ENCODE measurements around the gene CORT.

CORT gene

DNA sequence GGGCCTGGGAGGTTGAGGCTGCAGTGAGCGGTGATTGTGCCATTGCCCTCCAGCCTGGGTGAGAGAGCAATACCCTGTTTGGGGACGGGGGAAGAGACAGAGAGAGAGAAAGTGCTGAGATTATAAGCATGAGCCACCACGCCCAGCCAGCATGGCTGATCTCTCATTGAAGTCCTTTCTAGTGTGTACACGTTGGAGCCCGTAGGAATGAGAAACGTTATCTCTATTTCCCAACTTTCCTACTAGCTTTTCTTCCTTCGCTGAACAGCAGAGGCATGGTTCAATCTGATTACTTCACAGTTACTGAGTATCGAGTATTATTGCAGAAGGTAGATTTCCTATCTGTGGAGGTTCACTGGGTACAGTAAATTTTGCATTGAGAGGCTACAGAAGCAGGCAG is 29.5 kb downstream of the CORT start:
- FAIRE-seq: no peak

DNA sequence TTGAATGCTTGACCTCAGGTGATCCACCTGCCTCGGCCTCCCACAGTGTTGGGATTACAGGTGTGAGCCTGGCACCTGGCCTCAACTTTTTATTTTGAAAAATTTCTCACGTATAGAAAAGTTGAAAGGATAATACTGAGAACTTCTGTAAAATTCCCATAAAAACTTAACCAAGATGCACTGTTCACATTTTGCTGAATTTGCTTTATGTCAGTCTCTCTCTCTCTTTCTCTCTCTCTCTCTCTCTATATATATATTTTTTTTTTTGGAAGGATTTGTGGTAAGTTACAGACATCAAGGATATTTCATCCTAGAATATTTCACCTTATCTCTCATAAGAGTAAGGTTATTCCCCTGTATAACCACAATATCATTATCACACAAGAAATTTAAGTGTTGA is 30.8 kb downstream of the CORT start:
- no peak for FAIRE-seq

DNA sequence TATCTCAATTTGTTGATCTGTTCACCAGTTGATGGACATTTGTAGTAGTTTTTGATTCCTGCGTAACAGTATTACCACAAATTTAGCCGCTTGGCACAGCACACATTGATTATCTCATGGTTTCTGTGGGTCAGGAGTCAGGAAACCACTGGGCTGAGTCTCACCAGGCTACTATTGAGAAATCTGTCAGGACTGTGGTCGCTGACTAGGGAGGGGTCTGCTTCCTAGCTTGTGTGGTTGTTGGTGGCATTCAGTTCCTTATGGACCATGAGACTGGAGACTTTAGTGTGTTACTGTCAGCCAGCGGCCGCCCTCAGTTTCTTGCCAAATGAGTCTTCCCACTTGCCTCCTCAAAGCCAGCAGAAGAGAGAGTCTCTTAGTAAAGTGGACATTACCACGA is 34.7 kb downstream of the CORT start:
- FAIRE-seq: no peak

DNA sequence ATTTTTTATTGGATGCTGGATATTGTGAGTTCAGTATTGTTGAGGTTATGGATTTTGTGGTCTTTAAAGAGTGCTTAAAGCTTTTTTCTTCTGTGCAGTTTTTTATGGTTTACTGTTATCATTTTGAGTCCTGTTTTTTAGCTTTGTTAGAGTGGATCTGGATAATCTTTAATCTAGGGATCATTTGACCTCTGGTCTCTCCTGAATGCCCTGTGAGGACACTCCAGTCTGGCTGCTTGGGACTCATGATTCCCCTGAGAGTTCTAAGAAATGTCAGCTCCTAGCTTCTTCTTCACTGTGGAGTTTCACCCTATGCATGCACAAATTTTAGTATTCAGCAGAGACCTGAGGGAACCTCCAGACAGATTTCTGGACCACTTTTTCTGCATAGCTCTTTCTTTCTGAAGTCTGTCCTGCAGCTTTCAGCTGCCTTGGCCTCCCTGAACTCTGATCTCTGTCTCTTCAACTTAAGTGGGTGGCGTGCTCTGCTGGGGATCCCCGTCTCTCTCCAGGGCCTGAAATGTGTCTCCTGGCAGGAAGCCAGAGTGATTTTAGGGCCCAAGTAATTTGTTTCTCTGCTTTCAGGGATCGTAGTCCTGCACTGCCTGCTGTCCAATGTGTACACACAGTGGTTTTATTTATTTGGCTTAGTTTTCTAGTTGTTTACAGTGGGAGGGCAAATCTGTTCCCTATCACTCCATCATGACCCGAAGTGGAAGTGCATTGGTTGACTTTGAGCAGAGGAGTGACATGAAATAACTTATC is 39.6 kb downstream of the CORT start:
- FAIRE-seq: no peak

DNA sequence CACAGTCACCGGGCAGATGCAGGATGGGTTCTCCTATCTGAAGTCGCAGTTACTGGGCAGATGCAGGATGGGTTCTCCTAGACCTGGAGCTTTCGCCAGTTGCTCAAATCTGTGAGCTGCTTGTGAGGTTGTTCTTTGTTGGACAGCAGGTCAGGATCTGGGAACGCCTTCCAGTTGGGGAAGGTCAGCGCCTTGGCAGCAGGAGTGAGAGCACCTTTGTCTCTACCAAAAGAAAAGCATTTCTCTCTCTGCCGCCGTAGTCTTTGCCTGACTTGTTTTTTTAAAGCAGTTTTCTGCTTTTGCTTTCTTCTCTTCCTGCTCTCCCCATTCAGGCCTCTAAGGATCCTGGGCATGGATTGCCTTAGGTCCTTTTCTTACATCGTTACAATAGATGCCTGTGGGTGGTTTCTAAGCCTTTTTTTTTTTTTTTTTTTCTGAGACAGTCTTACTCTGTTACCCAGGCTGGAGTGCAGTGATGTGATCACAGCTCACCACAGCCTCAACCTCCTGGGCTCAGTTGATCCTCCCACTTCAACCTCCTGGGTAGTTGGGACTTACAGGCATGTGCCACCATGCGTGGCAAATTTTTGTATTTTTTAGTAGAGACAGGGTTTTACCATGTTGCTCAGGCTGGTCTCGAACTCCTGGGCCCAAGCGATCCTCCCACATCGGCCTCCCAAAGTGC is 40.6 kb downstream of the CORT start:
- FAIRE-seq: no peak

DNA sequence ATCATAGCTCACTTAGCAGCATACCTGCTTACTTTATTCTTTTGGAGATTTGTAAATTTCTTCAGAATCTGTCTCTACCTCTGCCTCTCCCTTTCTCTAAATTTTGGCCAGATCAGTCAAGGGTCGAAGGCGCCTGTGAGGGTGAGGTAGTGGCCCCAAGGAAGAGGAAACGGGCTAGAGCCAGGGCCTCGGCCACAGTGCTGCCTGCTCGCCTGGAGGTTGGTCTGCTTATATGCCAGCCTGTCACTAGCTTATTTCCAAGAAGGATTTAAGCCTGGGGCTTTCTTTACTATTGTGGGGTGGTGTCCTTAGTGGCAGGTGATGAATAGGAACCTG is 44.6 kb downstream of the CORT start:
- no peak for FAIRE-seq

DNA sequence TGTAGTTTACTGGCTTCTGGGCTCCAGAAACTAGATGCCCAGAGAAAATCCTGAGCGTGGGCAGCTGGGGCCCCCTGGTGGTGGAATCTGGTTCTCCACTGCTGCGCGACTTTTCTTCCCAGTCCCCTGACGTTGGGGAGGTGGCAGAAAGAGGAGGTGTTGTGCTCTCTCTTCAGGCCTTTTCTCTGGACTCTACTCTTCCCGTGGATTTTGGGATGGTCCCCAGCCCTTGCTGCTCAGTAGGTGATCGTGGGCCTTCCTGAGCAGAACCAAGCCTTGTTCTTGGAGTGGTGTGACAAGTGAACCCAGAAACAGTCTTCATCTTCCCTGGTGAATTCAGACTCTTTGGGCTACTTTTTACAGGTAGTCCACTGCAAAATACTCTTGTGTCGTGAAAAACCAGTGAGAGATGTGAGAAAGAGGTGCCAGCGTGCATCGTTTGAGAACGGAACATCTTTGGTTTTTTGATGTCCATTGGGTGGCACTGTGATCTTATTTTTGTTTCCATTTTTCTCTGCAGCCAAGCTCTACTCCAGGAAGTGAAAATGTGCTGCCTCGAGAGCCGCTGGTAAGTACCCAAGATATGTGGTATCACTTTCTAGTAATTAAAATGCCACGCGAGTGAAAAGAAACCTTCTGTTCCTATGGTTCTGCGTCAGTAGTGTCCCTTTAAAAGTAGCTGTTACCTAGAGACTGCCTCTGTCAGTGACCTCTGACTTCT is 45.1 kb downstream of the CORT start:
- peak; percentile 90 for FAIRE-seq

DNA sequence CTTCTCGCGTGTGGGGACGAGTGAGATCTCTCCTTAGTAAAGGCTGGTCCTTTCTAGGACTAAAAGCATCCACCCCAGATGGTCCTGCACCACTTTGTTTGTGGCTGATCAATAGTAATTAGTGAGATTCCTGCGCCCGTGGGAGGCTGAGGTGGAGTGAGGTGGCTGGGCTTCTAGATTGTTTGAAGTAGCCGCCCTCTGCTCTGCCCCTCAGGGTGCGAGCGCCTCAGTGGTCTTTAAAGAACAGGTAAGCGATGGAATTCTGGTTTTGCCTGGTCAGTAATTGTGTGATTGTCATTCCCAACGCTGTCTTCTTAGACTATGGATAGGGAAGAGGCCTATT is 45.6 kb downstream of the CORT start:
- FAIRE-seq: no peak

DNA sequence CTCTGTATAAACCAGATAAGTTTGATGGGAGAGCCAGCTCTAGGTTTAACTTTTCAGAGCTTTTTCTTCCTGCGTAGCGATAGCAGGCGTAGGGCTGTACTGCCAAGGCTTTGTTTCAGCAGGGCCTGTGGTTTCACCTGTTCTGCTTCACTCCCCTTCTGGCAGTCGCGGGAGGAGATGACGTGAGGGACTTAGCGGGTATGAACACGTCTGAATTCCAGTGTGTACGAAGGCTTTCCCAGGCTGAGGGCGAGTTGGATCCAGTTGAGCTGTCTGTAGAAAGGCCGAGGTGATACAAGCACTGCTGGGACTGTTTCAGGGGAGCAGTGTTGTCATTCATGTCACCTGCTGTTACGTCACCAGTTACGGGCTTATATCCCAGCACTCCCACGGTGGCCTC is 46.1 kb downstream of the CORT start:
- no peak for FAIRE-seq

DNA sequence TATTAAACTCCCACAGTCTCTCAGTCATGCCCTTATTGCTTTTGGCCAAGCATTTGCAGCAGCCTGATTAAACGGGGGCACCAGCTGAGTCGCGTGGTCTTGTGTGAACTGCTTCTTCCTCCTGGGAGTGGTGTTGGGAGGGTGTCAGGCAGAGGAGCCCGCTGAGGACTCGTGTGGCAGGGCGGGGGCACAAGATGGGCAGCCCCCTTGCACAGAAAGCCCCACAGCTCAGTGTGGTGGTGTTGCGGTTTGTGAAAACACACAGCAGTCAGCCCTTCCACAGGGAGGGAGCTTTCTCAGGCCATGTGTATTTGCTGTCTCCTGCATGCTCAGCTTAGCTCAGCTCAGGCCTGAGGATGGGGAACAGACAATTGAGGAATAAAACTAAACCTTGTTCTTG is 47.3 kb downstream of the CORT start:
- FAIRE-seq: no peak

DNA sequence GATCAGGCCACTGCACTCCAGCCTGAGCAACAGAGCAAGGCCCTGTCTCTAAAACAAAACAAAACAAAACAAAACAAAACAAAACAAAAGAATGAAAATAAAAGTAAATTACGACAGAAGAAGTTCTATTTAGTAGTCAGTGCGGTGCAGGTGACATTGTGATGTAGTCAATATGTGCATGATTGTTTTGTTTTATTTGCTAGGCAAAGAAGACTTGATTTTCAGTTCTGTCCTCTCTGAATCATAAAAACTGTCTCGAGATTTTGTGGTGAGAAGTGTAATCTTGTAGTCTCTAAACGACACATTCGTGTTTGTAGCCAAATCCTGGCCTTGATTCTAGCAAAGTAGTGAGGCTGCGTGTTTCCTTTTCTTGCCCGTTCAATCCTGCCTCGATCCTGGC is 48.4 kb downstream of the CORT start:
- no peak for FAIRE-seq

Measured in G401.6 (cell line).